H9 (cell line): ENCODE measurements around the gene RC3H1. TPM values are rescaled to one million over a fixed set of nuclear protein-coding genes. Genes with fewer than 3 reads are reported as not detected.

Source experiments
- DNase-seq: peaks from one replicate; pipeline ENCODE4 v3.0.0-alpha.2; 2017
- H2AFZ ChIP-seq: one replicate; pipeline ENCODE4 v1.6.1; 2013; ENCODE audit warnings: mild to moderate bottlenecking, low read length, control low read depth, moderate library complexity
- H2AK5ac ChIP-seq: 2 replicates; pipeline ENCODE4 v1.6.1; 2013; ENCODE audit warnings: low read length, control low read depth, mixed read lengths; ENCODE audit not compliant: insufficient read length
- H2BK120ac ChIP-seq: one replicate; pipeline ENCODE4 v1.6.1; 2013; ENCODE audit warnings: low read depth, mild to moderate bottlenecking, low read length, control low read depth, inconsistent platforms; ENCODE audit not compliant: poor library complexity, severe bottlenecking
- H2BK12ac ChIP-seq: 2 replicates; pipeline ENCODE4 v1.6.1; 2013; ENCODE audit warnings: low read length, control low read depth, mixed read lengths, low read depth; ENCODE audit not compliant: insufficient read length
- H2BK15ac ChIP-seq: 2 replicates; pipeline ENCODE4 v1.6.1; 2013; ENCODE audit warnings: low read depth, low read length, control low read depth
- H2BK20ac ChIP-seq: one replicate; pipeline ENCODE4 v1.6.1; 2013; ENCODE audit warnings: low read depth, mild to moderate bottlenecking, low read length, control low read depth, inconsistent platforms; ENCODE audit not compliant: poor library complexity, severe bottlenecking
- H2BK5ac ChIP-seq: 2 replicates; pipeline ENCODE4 v1.6.1; 2013; ENCODE audit warnings: low read length, control low read depth, mixed read lengths; ENCODE audit not compliant: insufficient read length
- H3K14ac ChIP-seq: 2 replicates; pipeline ENCODE4 v1.6.1; 2013; ENCODE audit warnings: low read length, control low read depth; ENCODE audit not compliant: insufficient read depth
- H3K18ac ChIP-seq: 2 replicates; pipeline ENCODE4 v1.6.1; 2013; ENCODE audit warnings: low read depth, mild to moderate bottlenecking, mixed read lengths, low read length, control low read depth; ENCODE audit not compliant: insufficient read length
- H3K23ac ChIP-seq: 2 replicates; pipeline ENCODE4 v1.6.1; 2013; ENCODE audit warnings: low read length, control low read depth, mixed read lengths, low read depth; ENCODE audit not compliant: insufficient read length
- H3K23me2 ChIP-seq: 2 replicates; pipeline ENCODE4 v1.6.1; 2013; ENCODE audit warnings: low read depth, mild to moderate bottlenecking, mixed read lengths, low read length, control low read depth; ENCODE audit not compliant: insufficient read length, poor library complexity, severe bottlenecking
- H3K27ac ChIP-seq: 2 replicates; pipeline ENCODE4 v1.5.1; 2013; ENCODE audit warnings: low read length, control low read depth, mixed read lengths, low read depth; ENCODE audit not compliant: insufficient read length
- H3K27me3 ChIP-seq: 2 replicates; pipeline ENCODE4 v1.6.1; 2013; ENCODE audit warnings: low read length, control low read depth, inconsistent platforms; ENCODE audit not compliant: insufficient read depth
- H3K4ac ChIP-seq: 2 replicates; pipeline ENCODE4 v1.6.1; 2013; ENCODE audit warnings: low read depth, mild to moderate bottlenecking, control low read depth, inconsistent platforms, low read length, moderate library complexity
- H3K4me1 ChIP-seq: 2 replicates; pipeline ENCODE4 v1.6.1; 2013; ENCODE audit warnings: low read length, control low read depth, inconsistent platforms; ENCODE audit not compliant: insufficient read depth
- H3K4me2 ChIP-seq: 2 replicates; pipeline ENCODE4 v1.6.1; 2013; ENCODE audit warnings: low read length, control low read depth, mixed read lengths; ENCODE audit not compliant: insufficient read length, insufficient read depth
- H3K56ac ChIP-seq: 2 replicates; pipeline ENCODE4 v1.6.1; 2013; ENCODE audit warnings: low read depth, mild to moderate bottlenecking, mixed read lengths, low read length, control low read depth; ENCODE audit not compliant: insufficient read length
- H3K79me1 ChIP-seq: 2 replicates; pipeline ENCODE4 v1.6.1; 2013; ENCODE audit warnings: low read depth, mild to moderate bottlenecking, moderate library complexity, low read length, control low read depth, inconsistent platforms; ENCODE audit not compliant: insufficient read depth, poor library complexity, severe bottlenecking
- H3K79me2 ChIP-seq: 2 replicates; pipeline ENCODE4 v1.6.1; 2013; ENCODE audit warnings: low read length, control low read depth, inconsistent platforms; ENCODE audit not compliant: insufficient read depth
- H3K9ac ChIP-seq: 2 replicates; pipeline ENCODE4 v1.6.1; 2013; ENCODE audit warnings: low read length, control low read depth, mixed read lengths; ENCODE audit not compliant: insufficient read length; ENCODE audit errors: extremely low read depth
- H3K9me3 ChIP-seq: one replicate; pipeline ENCODE4 v1.6.1; 2013; ENCODE audit warnings: low read depth, low read length, inconsistent platforms; ENCODE audit not compliant: control insufficient read depth
- H3T11ph ChIP-seq: one replicate; pipeline ENCODE4 v1.6.1; 2013; ENCODE audit warnings: mild to moderate bottlenecking, low read length, control low read depth, inconsistent platforms
- H4K20me1 ChIP-seq: one replicate; pipeline ENCODE4 v1.6.1; 2013; ENCODE audit not compliant: control insufficient read depth, insufficient read length, insufficient read depth
- H4K5ac ChIP-seq: 2 replicates; pipeline ENCODE4 v1.6.1; 2013; ENCODE audit warnings: low read depth, mild to moderate bottlenecking, mixed read lengths, low read length, control low read depth; ENCODE audit not compliant: insufficient read length
- H4K8ac ChIP-seq: replicated peaks from 2 replicates; pipeline ENCODE4 v1.6.1; 2013; ENCODE audit warnings: low read length, control low read depth, mixed read lengths, low read depth; ENCODE audit not compliant: insufficient read length
- H4K91ac ChIP-seq: 2 replicates; pipeline ENCODE4 v1.6.1; 2013; ENCODE audit warnings: low read depth, mild to moderate bottlenecking, moderate library complexity, mixed read lengths, low read length, control low read depth; ENCODE audit not compliant: insufficient read length
- H3K27ac Mint-ChIP-seq, 3 experiments: 2 replicates in 2 of 3; 3 replicates in 1 of 3; pipeline ENCODE4 v1.8.0; 2020 to 2021; ENCODE audit warnings: mixed read lengths in 3 of 3, mild to moderate bottlenecking in 1 of 3, moderate library complexity in 1 of 3
- H3K27me3 Mint-ChIP-seq: 2 replicates; pipeline ENCODE4 v1.8.0; 2021; ENCODE audit warnings: low read depth, mild to moderate bottlenecking, moderate library complexity, mixed read lengths
- H3K36me3 Mint-ChIP-seq, 3 experiments: 2 replicates in 2 of 3; 3 replicates in 1 of 3; pipeline ENCODE4 v1.8.0; 2020 to 2021; ENCODE audit warnings: low read depth in 3 of 3, mixed read lengths in 3 of 3; ENCODE audit not compliant: insufficient read depth in 1 of 3
- H3K4me1 Mint-ChIP-seq, 2 experiments: 2 replicates each; pipeline ENCODE4 v1.8.0; 2020; ENCODE audit warnings: mixed read lengths in 2 of 2
- H3K4me3 Mint-ChIP-seq, 2 experiments: 2 replicates in 1 of 2; 3 replicates in 1 of 2; pipeline ENCODE4 v1.8.0; 2020 to 2021; ENCODE audit warnings: mild to moderate bottlenecking in 2 of 2, mixed read lengths in 2 of 2, moderate library complexity in 1 of 2
- H3K9me3 Mint-ChIP-seq, 2 experiments: 2 replicates in 1 of 2; 3 replicates in 1 of 2; pipeline ENCODE4 v1.8.0; 2020; ENCODE audit warnings: mild to moderate bottlenecking in 2 of 2, mixed read lengths in 2 of 2, moderate library complexity in 1 of 2
- WGBS: extraction: QIAGEN DNeasy Blood & Tissue Kit; methylation state at CpG from one replicate; pipeline ENCODE4 v1.1.7; 2013; ENCODE audit warnings: missing lambda C conversion rate, low lambda C conversion rate, mixed read lengths; ENCODE audit not compliant: insufficient read length; ENCODE audit errors: extremely low coverage; 5-methylcytosine and 5-hydroxymethylcytosine counted together
- total RNA-seq: library from RNA; stranded (reverse); gene quantifications from 2 replicates; pipeline ENCODE4 v1.2.1, GENCODE V29; 2021
- TF ChIP-seq, protein P1 (sequence below): fragments of 200-600 bp; sonication (generic); conservative IDR thresholded peaks from 3 replicates; pipeline ENCODE4 v1.8.0; 2021; ENCODE audit warnings: antibody characterized with exemption, mild to moderate bottlenecking

RC3H1 gene
- total RNA-seq, 1 experiment from 2014 or later = 36.1 TPM

DNA sequence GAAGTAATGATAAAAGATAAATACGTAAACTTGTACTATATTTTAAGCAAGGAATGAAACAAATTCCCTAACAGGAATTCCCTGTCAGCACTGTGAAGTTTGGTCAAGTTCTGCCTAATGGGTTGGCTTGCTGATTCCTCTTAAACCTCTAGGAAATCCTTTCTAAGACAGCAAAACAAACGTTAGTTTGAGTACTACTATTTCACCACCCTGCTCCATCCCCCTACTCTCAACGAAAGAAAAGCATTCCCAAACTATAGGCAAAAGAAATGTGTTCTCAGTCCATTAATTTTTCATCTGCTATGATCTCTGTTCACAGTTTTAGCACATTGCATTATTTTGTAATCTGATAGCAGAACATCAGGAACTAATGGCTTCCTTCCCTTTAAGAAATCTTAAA lies 121.2 kb downstream of the RC3H1 start:
- H2BK120ac ChIP-seq = no peak overlapping the region
- no peak overlapping the region for H2BK5ac ChIP-seq
- no peaks in the 10 kb centered on the region for H3K79me2 ChIP-seq
- no peak overlapping the region for H4K91ac ChIP-seq
- H3K18ac ChIP-seq = no peak overlapping the region
- H3K27me3 ChIP-seq = no peaks in the 10 kb centered on the region
- H3K27me3 Mint-ChIP-seq = no peaks in the 10 kb centered on the region
- H3T11ph ChIP-seq = no peak overlapping the region
- H2BK15ac ChIP-seq = no peak overlapping the region
- no peak overlapping the region for H2BK20ac ChIP-seq
- H3K23ac ChIP-seq = no peak overlapping the region
- TF ChIP-seq, protein P1, sequence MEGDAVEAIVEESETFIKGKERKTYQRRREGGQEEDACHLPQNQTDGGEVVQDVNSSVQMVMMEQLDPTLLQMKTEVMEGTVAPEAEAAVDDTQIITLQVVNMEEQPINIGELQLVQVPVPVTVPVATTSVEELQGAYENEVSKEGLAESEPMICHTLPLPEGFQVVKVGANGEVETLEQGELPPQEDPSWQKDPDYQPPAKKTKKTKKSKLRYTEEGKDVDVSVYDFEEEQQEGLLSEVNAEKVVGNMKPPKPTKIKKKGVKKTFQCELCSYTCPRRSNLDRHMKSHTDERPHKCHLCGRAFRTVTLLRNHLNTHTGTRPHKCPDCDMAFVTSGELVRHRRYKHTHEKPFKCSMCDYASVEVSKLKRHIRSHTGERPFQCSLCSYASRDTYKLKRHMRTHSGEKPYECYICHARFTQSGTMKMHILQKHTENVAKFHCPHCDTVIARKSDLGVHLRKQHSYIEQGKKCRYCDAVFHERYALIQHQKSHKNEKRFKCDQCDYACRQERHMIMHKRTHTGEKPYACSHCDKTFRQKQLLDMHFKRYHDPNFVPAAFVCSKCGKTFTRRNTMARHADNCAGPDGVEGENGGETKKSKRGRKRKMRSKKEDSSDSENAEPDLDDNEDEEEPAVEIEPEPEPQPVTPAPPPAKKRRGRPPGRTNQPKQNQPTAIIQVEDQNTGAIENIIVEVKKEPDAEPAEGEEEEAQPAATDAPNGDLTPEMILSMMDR = no peak
- no peaks in the 10 kb centered on the region for H3K9me3 Mint-ChIP-seq
- H3K14ac ChIP-seq = no peak overlapping the region
- H3K4me1 ChIP-seq = peaks cover 4% of the 10 kb centered on the region; the same call in 1 of the 2 replicates
- H2BK12ac ChIP-seq = no peak overlapping the region
- no peak for DNase-seq
- H3K9ac ChIP-seq = no peak overlapping the region
- H3K4ac ChIP-seq = no peak overlapping the region
- peaks cover 0 to 4% (median 2%) of the 10 kb centered on the region in 3 experiments; a peak in 3 of 7 replicates for H3K36me3 Mint-ChIP-seq
- WGBS = 100% methylated on average over 1 of the region's 3 CpGs
- no peak overlapping the region for H3K4me3 Mint-ChIP-seq
- no peaks in the 10 kb centered on the region for H3K79me1 ChIP-seq
- no peaks in the 10 kb centered on the region for H3K9me3 ChIP-seq
- H4K20me1 ChIP-seq = no peaks in the 10 kb centered on the region
- H4K8ac ChIP-seq = no peak overlapping the region
- H3K27ac ChIP-seq = no peak overlapping the region
- H3K27ac Mint-ChIP-seq = no peak overlapping the region
- H3K23me2 ChIP-seq = no peaks in the 10 kb centered on the region
- H3K4me2 ChIP-seq = no peak overlapping the region
- H2AK5ac ChIP-seq = no peak overlapping the region
- no peak overlapping the region for H3K56ac ChIP-seq
- peaks cover 19 to 37% of the 10 kb centered on the region in 2 experiments for H3K4me1 Mint-ChIP-seq
- no peak overlapping the region for H2AFZ ChIP-seq
- H4K5ac ChIP-seq = no peak overlapping the region
